HCT116 (cell line): ENCODE results near the gene FAM185A.
"Not testable (repeated sequence)": the region's sequence is repeated elsewhere in the genome, so short reads cannot be mapped to it uniquely, and the experiment has no call there.

Experiments used
- EZH2phosphoT487 ChIP-seq: fragments of 200-600 bp; IDR thresholded peaks from 2 replicates; pipeline ENCODE4 v1.6.1; 2018; ENCODE audit warnings: antibody characterized with exemption, borderline replicate concordance
- POLR2A ChIP-seq: IDR thresholded peaks from 2 replicates; pipeline ENCODE4 v1.7.0; 2011; ENCODE audit warnings: borderline replicate concordance; ENCODE audit not compliant: insufficient read depth, insufficient read length; ENCODE audit errors: extremely low read depth
- SRF ChIP-seq: IDR thresholded peaks from 2 replicates; pipeline ENCODE4 v1.6.1; 2012; ENCODE audit warnings: low read depth
- ZFX ChIP-seq: fragments of 450-650 bp; IDR thresholded peaks from 2 replicates; pipeline ENCODE4 v1.6.1; 2017
- TF ChIP-seq, protein P1 (sequence below), 3 experiments: fragments of 200-600 bp in 1 of 3; sonication (generic) in 1 of 3; IDR thresholded peaks in 2 of 3; conservative IDR thresholded peaks in 1 of 3; 2 replicates each; pipeline ENCODE4 v1.5.1; 2012 to 2017; ENCODE audit warnings: low read depth in 2 of 3, low read length in 2 of 3, antibody characterized with exemption in 1 of 3, borderline replicate concordance in 1 of 3, control low read depth in 1 of 3, mild to moderate bottlenecking in 1 of 3, mixed read lengths in 1 of 3, mixed run types in 1 of 3, moderate library complexity in 1 of 3; ENCODE audit not compliant: insufficient read depth in 1 of 3
- TF ChIP-seq, protein P2 (sequence below): IDR thresholded peaks from 2 replicates; pipeline ENCODE4 v1.6.1; 2012

DNA sequence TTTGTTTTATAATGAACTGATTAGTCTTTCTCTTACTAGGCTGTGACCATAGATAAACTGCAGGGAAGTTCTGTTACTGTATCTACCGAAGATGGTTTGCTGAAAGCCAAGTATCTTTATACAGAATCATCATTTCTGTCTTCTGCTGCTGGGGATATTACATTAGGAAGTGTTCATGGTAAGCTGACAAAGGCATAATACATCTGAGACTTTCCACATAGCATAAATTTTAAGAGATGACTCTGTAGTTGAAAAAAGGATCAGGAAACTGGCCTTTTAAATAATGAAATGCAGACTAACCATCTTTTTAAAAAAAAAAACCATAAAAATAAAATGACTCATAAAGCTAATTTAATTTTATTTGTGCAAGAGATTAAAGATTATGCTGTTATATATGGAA lies 12.4 kb downstream of the FAM185A start:
- TF ChIP-seq, protein P1, sequence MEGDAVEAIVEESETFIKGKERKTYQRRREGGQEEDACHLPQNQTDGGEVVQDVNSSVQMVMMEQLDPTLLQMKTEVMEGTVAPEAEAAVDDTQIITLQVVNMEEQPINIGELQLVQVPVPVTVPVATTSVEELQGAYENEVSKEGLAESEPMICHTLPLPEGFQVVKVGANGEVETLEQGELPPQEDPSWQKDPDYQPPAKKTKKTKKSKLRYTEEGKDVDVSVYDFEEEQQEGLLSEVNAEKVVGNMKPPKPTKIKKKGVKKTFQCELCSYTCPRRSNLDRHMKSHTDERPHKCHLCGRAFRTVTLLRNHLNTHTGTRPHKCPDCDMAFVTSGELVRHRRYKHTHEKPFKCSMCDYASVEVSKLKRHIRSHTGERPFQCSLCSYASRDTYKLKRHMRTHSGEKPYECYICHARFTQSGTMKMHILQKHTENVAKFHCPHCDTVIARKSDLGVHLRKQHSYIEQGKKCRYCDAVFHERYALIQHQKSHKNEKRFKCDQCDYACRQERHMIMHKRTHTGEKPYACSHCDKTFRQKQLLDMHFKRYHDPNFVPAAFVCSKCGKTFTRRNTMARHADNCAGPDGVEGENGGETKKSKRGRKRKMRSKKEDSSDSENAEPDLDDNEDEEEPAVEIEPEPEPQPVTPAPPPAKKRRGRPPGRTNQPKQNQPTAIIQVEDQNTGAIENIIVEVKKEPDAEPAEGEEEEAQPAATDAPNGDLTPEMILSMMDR (IDR thresholded peaks at IDR 0.05 in 2 of 3, conservative IDR thresholded peaks at IDR 0.05 in 1 of 3; ENCODE audit: borderline replicate concordance in 1 of 3, insufficient read depth in 1 of 3, low read depth in 2 of 3, low read length in 2 of 3), result not testable (repeated sequence)
- TF ChIP-seq, protein P2, sequence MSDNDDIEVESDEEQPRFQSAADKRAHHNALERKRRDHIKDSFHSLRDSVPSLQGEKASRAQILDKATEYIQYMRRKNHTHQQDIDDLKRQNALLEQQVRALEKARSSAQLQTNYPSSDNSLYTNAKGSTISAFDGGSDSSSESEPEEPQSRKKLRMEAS, result not testable (repeated sequence)
- not testable (repeated sequence) for TF ChIP-seq POLR2A, EZH2phosphoT487, ZFX, SRF
